GM21619 (cell line): Measurements from ENCODE around the gene FOXI2.

Experiments
- ATAC-seq: cut with Tn5 transposase; IDR thresholded peaks from one replicate; pipeline ENCODE4 v1.9.1; 2021; ENCODE audit not compliant: unreplicated experiment

Gene FOXI2

DNA sequence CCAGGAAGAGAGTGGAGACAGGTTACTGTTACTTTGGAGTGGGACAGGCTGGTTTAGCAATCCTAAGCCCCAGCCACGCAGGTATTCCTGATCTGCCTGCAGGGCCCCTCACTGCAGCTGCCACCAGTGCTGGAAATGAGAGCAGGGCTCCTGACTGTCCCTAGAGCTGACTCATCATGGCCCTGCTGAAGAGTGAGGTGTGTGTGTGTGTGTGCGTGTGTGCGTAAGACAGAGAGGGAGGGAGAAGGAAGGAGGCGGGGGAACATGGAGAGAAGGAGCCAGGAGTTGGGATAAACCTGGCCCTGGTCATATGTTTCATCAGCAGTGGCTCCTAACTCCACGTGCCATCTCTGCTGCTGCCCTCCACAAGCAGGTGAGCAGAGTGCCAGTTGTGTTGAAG lies 3.6 kb downstream of the FOXI2 start:
- ATAC-seq: no peak

DNA sequence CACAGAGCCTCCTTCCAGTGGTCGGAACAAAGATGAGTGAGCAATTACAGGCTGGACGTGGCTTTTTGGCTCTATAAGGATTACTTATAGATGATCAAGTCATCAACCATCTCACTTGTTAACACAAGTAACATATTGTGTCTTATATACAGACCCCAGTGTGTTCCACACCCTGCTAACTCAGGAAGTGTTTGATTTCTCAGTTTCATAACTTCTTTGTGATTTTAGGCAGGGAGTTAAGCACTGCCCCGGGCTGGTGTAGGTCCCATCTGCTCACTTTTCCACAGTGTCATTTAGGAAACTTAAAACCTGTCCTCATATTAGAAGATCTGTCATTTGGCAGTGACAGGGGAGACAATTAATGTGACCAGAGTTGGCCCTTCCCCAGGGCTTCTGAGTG lies 6.2 kb downstream of the FOXI2 start:
- ATAC-seq: no peak

DNA sequence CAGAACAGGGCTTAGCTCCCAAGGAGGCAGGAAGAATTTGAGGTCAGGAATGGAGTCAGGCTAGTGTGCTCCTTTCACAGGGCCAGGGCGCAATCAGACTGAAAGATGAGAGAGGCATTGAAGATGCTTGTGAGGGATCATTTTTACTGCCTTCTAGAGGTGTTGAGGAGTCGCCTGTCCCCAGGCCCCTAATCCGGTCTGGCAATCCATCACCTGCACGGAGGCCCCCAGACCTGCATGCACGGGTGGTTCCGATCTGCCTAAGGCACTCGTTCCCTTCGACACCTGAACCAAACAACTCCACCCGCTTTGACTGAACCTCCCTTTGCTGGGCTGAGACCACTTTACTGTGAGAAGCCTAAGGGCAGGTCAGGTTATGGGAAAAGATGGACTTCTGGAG lies 8.0 kb downstream of the FOXI2 start:
- no peak for ATAC-seq

DNA sequence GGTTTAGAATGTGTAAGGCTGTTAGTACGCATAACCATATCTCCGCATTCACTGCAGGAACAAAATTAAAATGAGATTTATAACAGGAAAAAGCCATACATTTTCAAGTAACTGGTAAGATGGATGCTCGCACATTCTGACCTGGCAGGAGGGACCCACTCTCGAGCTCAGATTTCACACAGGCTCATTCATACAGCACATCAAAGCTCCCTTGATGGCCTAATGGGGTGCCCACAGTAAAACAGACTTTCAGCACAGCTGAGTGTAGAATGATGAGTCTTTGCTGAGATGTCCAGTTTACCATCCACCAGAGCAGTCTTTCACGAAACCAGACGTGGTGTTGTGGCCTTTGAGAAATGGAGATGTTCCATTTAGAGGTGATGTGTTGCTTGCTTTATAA lies 8.9 kb downstream of the FOXI2 start:
- ATAC-seq: no peak

DNA sequence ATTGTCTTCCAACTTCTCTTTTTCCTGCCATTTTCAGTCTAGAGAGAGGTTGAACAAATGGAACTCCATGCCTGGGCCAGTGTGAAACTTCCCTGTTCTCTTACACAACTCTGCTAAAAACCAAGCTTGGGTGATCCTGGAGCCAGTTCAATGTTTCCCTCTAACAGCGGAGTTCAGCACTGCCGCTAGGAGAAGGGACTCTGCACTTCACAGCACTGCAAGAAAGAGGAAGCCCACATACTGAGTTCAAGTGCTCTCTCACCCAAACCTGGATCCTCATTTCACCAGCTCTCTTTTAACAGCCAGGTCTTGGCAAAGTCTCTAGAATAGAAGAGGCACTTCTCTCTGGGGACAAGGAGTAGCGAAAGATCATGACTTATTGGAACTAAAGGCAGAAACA lies 18.8 kb downstream of the FOXI2 start:
- ATAC-seq: no peak

DNA sequence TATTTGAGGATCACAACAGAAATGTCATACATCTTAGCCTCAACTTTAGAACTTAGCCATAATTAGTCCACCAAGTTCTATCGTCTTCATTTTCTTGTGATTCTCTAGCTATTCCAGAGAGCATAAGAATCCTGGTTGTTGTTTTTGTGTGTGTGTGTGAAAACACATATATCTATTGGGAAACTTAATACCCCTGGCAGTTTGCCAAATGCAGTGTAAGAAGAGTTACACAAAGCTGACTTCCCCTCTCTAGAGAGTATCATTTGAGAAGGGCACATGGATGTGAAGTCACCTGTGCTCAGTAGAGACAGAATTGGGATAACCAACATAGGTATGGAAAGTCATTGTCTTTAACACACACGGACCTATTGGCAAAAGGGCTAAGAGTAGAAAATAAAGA lies 19.3 kb downstream of the FOXI2 start:
- ATAC-seq: no peak

DNA sequence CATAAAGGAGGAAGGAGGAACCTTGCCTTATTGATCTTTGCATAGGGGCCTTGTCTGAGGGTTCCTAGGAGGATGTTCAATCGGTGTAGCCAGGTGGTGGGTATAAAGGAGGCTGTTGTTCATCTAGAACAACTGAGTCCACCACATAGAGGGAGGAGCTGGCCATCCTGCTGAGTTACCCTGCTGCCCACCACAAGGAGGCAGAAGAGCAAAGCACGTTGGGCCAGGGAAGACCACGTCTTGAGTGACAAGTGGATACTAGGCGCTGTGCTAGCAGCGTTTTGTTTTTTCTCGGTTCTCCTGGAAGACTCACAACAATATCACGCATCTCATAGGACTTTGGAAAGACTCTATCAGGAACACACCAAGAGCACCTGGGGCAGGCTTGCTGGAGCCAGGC lies 20.0 kb downstream of the FOXI2 start:
- no peak for ATAC-seq

DNA sequence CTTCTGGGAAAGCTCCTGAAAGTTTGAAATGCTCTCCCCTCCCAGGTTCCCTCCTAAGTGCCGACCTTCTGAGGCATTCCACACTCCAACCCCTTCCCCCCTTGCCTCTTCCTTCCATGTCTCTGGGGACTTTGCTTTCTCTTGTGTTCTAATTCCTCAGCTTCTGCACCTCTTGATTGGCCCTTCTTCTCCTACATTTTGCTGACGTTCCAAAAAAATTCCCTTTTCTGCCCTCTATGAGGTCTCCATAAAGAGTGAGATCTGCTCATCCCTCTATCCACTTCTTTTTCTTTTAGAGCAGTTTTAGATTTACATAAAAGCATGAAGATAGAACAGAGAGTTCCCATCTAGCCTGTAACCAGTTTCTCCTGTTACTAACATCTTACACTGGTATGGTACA lies 22.3 kb downstream of the FOXI2 start:
- no peak for ATAC-seq

DNA sequence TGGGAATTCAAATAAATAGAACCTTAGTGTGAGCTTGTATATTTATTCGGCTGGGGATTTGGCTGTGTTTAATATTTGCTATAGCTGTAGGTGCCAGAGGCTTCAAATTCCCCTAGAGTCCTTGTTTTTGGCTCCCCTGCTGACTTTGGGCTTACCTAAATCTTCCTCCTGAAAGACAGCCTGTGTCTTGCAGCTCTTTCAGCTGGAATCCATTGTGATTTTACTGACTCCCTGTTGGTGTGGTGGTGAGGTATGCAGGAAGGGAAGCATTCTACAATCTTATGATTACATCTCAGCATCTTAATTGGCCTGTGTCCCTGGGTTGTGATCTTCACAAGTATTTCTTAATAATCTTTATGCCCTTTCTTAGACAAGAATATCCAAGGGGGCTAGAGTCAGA lies 25.9 kb downstream of the FOXI2 start:
- no peak for ATAC-seq

DNA sequence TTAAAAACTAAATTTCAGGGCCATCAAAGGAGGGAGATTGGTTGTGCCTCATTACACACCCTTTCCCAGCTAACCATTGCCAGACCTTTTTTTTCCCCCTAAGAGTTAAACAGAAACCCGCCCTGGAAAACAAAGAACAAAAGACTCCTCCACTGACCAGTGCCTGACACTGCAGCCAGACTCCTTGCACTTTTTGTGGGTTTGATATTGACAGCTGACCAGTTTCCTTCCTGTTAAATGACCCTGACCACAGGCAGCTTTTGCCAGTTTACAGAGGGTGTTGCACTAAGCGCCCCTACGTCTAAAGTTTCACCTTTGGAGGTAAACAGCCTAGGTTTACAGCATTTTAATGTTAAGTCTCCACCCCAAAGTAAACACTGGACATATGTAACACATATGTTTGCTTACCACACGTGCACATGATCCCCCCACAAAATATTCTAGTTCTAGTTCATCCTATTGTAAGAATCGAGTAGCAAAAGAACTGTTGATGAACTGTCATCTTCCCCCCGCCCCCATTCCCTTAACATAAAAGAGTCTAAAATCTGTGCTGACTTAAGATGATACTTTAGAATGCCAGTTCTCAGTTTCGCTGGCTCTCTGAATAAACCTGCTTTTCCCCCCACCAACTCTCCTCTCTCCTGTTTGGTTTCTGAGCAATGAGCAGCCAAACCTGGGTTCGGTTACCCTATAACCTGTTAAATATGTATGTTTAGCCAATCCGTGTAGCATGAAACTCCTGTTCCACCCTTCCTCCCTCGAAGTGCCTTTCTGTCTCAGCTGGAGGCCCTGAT lies 38.0 kb downstream of the FOXI2 start:
- ATAC-seq: no peak

DNA sequence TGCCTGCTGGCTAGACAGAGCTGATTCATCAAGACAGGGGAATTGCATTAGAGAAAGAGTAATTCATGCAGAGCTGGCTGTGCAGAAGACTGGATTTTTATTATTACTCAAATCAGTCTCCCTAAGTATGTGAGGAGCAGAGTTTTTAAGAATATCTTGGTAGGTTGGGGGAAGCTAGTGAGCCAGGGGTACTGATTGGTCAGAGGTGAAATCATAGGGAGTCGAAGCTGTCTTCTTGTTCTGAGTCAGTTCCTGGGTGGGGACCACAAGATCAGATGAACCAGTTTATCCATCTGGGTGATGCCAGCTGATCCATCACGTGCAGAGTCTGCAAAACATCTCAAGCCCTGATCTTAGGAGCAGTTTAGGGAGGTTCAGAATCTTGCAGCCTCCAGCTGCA lies 39.8 kb downstream of the FOXI2 start:
- ATAC-seq: no peak

DNA sequence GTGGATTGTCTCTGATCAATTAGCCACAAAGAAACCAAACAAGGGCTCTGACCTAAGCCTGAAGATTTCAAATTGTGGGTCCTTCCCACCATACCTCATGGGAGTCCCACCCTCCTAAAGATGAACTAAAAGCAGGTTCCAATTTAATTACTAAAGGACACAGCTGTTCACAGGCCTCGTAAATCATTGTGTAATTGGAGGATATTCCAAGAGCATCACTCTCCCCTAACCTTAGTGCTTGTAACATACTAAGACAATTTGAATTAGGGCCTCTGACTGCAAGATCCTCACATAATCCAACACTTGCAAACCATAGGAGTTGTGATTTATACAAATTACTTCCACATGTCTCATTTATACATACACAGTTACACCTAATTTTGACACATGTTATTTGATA lies 44.4 kb downstream of the FOXI2 start:
- no peak for ATAC-seq

DNA sequence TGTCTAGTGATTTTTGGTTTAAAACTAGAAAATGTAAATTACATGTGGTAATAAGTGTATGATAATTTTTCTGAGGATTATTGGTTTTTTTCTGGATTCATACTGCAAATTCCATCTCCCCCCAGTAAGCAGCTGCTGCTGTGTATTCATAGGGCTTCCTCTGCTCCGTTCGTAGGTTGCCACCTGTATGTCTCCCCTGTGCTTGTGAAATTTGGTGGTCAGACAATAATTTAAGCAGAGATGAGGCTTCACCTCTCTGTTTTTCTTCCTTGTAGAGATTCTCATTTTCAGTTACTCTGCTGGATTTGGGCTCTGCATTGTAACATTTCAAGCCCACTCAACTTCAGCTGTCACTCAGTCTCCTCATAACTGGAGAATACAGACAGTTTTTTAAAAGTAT lies 50.9 kb downstream of the FOXI2 start:
- no peak for ATAC-seq

DNA sequence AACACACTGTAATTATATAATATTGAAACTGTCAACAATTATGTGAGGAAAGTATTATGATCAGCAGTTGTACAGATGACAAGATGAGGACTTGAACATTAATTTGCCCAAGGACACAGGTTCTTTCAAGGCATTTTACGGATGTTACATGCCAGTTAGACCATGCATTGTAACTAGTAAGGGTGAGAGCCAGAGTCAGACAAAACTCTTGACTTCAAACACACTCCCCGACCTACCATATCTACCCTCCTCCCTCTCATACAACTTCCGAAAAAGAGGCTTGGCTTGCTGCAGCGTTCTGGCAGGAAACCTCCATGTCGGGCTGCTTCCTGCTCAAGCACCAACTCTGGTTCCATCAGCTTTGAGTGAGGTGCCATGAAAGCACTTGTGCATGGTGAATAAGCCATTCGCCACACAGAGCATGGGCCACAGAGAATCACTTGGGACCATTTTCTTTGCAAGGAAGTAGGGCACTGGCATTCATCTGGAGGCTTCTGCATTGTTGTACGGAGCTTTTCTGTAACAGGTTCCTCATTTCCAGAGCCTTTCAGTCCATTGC lies 53.2 kb downstream of the FOXI2 start:
- ATAC-seq: no peak
